Measurements from ENCODE around the gene WDR41.

- no peak for TF ChIP-seq MXI1 (conservative IDR thresholded peaks at IDR 0.05; ENCODE audit: poor library complexity, severe bottlenecking)
- TF ChIP-seq POLR2AphosphoS5 (IDR thresholded peaks at IDR 0.05), result no peak
- no peak for TF ChIP-seq CTCF (IDR thresholded peaks at IDR 0.05; ENCODE audit: poor library complexity, severe bottlenecking)
These were observed 21.2 kb upstream of the WDR41 start for GRCh38 chr5:77513321-77513720.
